Body of pancreas (tissue), 4 donors: ENCODE measurements around the gene EPS15. TPM values are rescaled to one million over a fixed set of nuclear protein-coding genes. Genes with fewer than 3 reads are reported as not detected.
A peak's percentile ranks its signal among the peaks of the same experiment; 100 is the strongest.

ENCODE experiments used
- ATAC-seq: fragments of 150-250 bp; one replicate; pipeline ENCODE4 v1.9.1; 2016
- DNase-seq, 4 donors: peaks; one replicate each; pipeline ENCODE4 v3.0.0-alpha.2; 2019
- H3K27ac ChIP-seq, 4 donors: fragments of 200-600 bp; sonication (generic); 1 replicate in 3 of 4; 2 replicates in 1 of 4; pipeline versions ENCODE4 v1.5.1 to v1.6.1; 2016 to 2019; ENCODE audit warnings: mild to moderate bottlenecking in 1 of 4, mixed read lengths in 1 of 4, moderate library complexity in 1 of 4
- H3K27me3 ChIP-seq, 2 donors: fragments of 200-600 bp; sonication (generic); one replicate each; pipeline ENCODE4 v1.6.0; 2016; ENCODE audit warnings: mild to moderate bottlenecking in 1 of 2
- H3K36me3 ChIP-seq, 2 donors: fragments of 200-600 bp; sonication (generic); replicated peaks in 1 of 2; 2 replicates each; pipeline ENCODE4 v1.5.1; 2016; ENCODE audit warnings: low read depth in 2 of 2; ENCODE audit not compliant: insufficient read depth in 1 of 2
- H3K4me1 ChIP-seq: fragments of 200-600 bp; sonication (generic); one replicate; pipeline ENCODE4 v1.6.0; 2016
- H3K4me3 ChIP-seq, 2 donors: fragments of 200-600 bp; sonication (generic); 1 replicate in 1 of 2; 2 replicates in 1 of 2; pipeline ENCODE4 v1.5.1; 2016 to 2019
- H3K9me3 ChIP-seq, 3 donors: fragments of 200-600 bp; sonication (generic); 1 replicate in 2 of 3; 2 replicates in 1 of 3; pipeline ENCODE4 v1.5.1; 2016
- CTCF ChIP-seq, 7 experiments: fragments of 450-650 bp in 4 of 7; fragments of 200-600 bp in 3 of 7; sonication (generic) in 3 of 7; IDR thresholded peaks; one replicate each; pipeline ENCODE4 v1.5.1; 2016 to 2019; ENCODE audit warnings: antibody characterized with exemption in 7 of 7
- POLR2A ChIP-seq, 3 donors: fragments of 450-650 bp; IDR thresholded peaks; one replicate each; pipeline ENCODE4 v1.6.1; 2016; ENCODE audit warnings: antibody characterized with exemption in 3 of 3, mild to moderate bottlenecking in 2 of 3
- WGBS, 2 donors: methylation state at CpG; one replicate each; pipeline ENCODE4 v1.1.5; 2017; 5-methylcytosine and 5-hydroxymethylcytosine counted together
- intact Hi-C: fragments of 100-400 bp; cut with DNase I; formaldehyde crosslinking; loops from one replicate; pipeline ENCODE4 v1.15.1; 2023
- total RNA-seq, 2 donors: library from RNA; depleted of rRNA; stranded (reverse); fragments of >200 nt; gene quantifications; one replicate each; pipeline ENCODE4 v1.1.0, GENCODE V29; 2016

Gene EPS15
- total RNA-seq, 2 donors from 2014 or later: 37.4 to 46.8 TPM

GRCh38 chr1:51347398-51348146 is 171.5 kb downstream of the EPS15 start:
- Histone ChIP-seq H3K9me3 (no peaks in the 10 kb centered on the region), H3K4me3 (no peak overlapping the region), H3K27me3 (no peaks in the 10 kb centered on the region), H3K36me3 (no peaks in the 10 kb centered on the region), H3K27ac (no peak overlapping the region), H3K4me1 (peaks cover 15% of the 10 kb centered on the region)
- 80 to 86% methylated on average over 6 of the region's 6 CpGs for WGBS, 2 donors
- no peak for TF ChIP-seq POLR2A (IDR thresholded peaks at IDR 0.05)
- no peak for TF ChIP-seq CTCF (IDR thresholded peaks at IDR 0.05)
- ATAC-seq (no peak), DNase-seq (no peak)
- intact Hi-C loops: no loop called here

- H3K27ac ChIP-seq: no peak overlapping the region
- TF ChIP-seq POLR2A (IDR thresholded peaks at IDR 0.05) (no peak), CTCF (IDR thresholded peaks at IDR 0.05) (no peak)
- H3K4me1 ChIP-seq: peaks cover 9% of the 10 kb centered on the region
- no peak overlapping the region for H3K4me3 ChIP-seq
- intact Hi-C loops: no loop called here
- H3K27me3 ChIP-seq: no peaks in the 10 kb centered on the region
- no peaks in the 10 kb centered on the region for H3K9me3 ChIP-seq
- no peak for DNase-seq
- 54 to 67% methylated on average over 6 to 7 of the region's 7 CpGs for WGBS, 2 donors
- H3K36me3 ChIP-seq: no peaks in the 10 kb centered on the region
- ATAC-seq: no peak
Observed at GRCh38 chr1:51346086-51346942, 172.8 kb downstream of the EPS15 start.

GRCh38 chr1:51345300-51345687 is 173.8 kb downstream of the EPS15 start:
- WGBS, 2 donors: 47 to 53% methylated on average over 3 to 15 of the region's 15 CpGs

GRCh38 chr1:51344602-51345299 is 174.3 kb downstream of the EPS15 start:
- Histone ChIP-seq H3K36me3 (no peaks in the 10 kb centered on the region), H3K4me3 (peak overlapping the region in 1 of 2 donors; percentile 4), H3K4me1 (peaks cover 9% of the 10 kb centered on the region), H3K27ac (no peak overlapping the region), H3K9me3 (no peaks in the 10 kb centered on the region), H3K27me3 (no peaks in the 10 kb centered on the region)
- peak; percentile 60 to 81 (median 72) for DNase-seq
- peak; percentile 93 for ATAC-seq
- WGBS, 2 donors: 3% methylated on average over 54 of the region's 60 CpGs; no CpG with 5 or more reads in 1 of the 2 donors
- intact Hi-C loops: no loop called here
- TF ChIP-seq POLR2A (IDR thresholded peaks at IDR 0.05) (peak in 2 of 3 donors; percentile 24 to 25), CTCF (IDR thresholded peaks at IDR 0.05) (peak in 4 of 7 experiments; percentile 34 to 56 (median 49))

More at GRCh38 chr1:51345300-51345687, 173.8 kb downstream of the EPS15 start:
- Histone ChIP-seq H3K4me3 (no peak overlapping the region), H3K4me1 (peaks cover 9% of the 10 kb centered on the region), H3K36me3 (no peaks in the 10 kb centered on the region), H3K27ac (no peak overlapping the region), H3K27me3 (no peaks in the 10 kb centered on the region), H3K9me3 (no peaks in the 10 kb centered on the region)
- DNase-seq (no peak), ATAC-seq (peak; percentile 3)
- intact Hi-C loops: no loop called here
- TF ChIP-seq CTCF (IDR thresholded peaks at IDR 0.05) (no peak), POLR2A (IDR thresholded peaks at IDR 0.05) (no peak)
